Ureter (tissue), 1 donor: Measurements from ENCODE around the gene HMGXB4. TPM values are rescaled to one million over a fixed set of nuclear protein-coding genes. Genes with fewer than 3 reads are reported as not detected.
A peak's percentile ranks its signal among the peaks of the same experiment; 100 is the strongest.

Experiments
- DNase-seq: peaks from one replicate; pipeline ENCODE4 v3.0.0-alpha.2; 2020; ENCODE audit warnings: low spot score
- total RNA-seq: library from RNA; stranded (reverse); gene quantifications from one replicate; pipeline ENCODE4 v1.2.4, GENCODE V29; 2023
- donor health status: DM: yes; HTN: yes; CAD: no.

Gene HMGXB4
- total RNA-seq, 1 donor from 2014 or later: 21.9 TPM

DNA sequence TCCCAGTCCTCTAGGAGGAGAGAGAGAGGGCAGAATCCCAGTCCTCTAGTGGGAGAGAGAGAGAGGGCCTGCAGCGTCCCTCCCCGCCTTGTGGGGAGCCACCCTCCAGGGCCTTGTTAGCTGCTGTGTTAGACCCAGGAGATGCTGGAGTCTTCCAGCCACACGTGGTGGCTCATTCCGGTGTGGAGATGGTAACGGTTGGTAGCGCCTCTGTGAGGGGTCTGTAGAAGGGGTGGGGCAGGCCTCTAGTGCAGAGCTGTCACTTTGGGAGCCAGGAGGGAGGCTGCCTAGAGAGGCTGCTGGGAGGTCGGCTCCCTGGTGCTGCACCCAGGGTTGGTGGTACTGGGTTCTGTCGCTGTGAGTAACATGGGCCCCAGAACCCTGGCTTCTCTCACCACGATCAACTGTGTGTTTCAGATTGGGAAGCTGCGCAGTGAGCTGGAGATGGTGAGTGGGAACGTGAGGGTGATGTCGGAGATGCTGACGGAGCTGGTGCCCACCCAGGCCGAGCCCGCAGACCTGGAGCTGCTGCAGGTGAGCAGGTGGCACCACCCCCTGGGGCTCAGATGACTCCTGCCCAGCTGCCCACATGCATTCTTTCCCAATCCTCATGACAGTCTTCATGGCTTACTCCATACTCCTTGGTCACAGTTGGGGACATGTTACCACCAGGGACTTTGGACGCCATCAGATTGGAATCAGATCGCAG, 69.7 kb downstream of the HMGXB4 start:
- no peak for DNase-seq

- no peak for DNase-seq
These were observed 70.6 kb downstream of the HMGXB4 start for GRCh38 chr22:35327690-35328471.

GRCh38 chr22:35328472-35328885, 71.2 kb downstream of the HMGXB4 start:
- DNase-seq: no peak

GRCh38 chr22:35329114-35329847, 72.0 kb downstream of the HMGXB4 start:
- no peak for DNase-seq

DNA sequence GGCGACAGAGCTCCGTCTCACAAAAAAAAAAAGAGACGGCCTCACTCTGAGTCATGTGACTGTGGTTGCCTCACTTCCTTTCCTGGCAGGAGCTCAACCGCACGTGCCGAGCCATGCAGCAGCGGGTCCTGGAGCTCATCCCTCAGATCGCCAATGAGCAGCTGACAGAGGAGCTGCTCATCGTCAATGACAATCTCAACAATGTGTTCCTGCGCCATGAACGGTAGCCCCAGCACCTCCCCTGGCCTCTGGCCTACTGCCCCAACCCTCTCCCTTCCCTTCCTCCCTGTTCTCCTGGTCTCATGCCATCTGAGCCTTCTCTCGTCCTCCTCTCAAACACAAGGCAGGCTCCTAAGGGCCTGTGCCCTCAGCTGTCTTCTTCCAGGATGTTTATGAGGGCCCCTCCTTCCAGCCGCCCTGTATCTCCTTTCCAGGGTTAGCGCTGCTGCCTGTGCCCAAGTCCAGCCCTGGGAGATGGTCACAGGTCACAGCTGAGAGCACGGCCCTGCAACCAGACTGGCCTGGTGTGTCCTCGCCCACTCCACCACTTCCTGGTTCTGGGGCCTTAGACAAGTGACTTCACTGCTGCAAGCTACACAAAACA, 73.1 kb downstream of the HMGXB4 start:
- peak; percentile 73 for DNase-seq

DNA sequence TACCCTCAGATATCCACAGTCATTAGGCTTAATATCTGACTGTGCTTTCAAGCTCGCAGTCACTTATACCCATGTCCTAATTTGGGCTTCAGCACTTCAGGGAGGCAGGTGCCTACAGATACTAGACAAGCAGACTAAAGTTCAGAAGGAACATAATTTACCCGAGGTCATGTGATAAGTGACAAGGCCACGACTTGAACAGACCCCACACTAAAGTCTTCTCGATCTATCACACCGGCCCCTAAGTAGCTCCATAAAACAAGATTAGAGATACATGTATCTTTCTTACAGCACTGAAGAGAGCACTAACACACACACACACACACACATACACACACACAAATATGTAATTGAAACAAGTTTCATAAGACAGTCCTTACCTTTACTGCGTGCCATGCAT, 75.0 kb downstream of the HMGXB4 start:
- no peak for DNase-seq

- DNase-seq: no peak
These were observed 75.9 kb downstream of the HMGXB4 start for GRCh38 chr22:35333220-35333619.

DNA sequence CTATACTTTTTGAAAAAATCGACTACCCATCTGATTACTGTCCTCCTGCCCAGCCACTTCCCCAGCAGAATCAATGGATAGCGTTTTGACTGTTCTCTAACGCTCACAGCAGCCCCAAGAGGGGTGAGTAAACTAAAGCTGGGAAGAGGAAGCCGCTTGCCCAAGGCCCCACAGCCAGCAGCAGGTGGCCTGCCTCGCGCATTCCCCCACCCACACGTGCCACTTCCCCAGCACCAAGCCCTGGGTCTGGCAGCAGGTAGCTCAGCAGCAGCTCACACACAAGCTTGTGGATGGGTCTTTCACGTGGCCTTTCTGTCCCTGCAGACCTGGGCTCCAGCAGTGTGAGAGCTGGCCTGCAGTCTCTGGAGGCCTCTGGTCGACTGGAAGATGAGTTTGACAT, 76.7 kb downstream of the HMGXB4 start:
- DNase-seq: no peak

GRCh38 chr22:35335468-35335867, 78.2 kb downstream of the HMGXB4 start:
- no peak for DNase-seq

GRCh38 chr22:35335936-35336781, 78.9 kb downstream of the HMGXB4 start:
- DNase-seq: no peak

GRCh38 chr22:35337932-35338331, 80.6 kb downstream of the HMGXB4 start:
- DNase-seq: no peak

DNA sequence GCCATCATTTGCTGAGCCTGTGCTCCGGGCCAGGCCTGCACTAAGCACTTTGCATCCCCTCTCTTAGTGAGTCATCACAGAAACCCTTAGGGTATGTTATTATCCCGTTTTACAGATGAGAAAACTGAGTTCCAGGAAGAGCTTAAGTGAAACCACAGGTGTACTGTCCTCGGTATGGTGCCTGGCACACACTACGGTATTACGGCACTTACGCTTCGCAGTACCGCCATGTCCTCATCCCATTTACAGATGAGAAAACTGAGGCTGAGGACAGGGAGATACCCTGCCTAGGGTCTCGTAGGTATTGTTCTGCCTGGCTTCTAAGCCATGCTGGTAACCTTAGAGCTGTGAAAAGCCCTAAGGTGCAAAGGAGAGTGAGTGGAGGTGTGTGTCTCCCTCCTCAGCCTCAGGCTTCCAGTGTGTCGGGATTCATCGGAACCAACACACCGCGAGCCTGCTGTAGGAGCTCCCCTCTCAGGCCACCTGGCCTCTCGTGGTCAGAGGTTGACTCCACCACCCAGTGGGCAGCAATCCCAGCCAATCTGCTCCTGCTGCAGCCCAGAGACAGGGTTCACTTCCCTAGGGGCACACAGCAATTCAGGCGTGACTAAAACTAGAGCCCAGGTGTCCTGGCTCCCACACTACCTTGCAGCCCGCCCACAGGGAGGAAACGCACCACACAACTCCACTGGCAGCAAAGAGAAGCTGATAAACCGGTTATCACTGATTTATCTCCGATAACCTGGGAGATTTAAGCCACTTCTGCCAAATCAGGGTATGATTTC, 84.0 kb downstream of the HMGXB4 start:
- no peak for DNase-seq

DNA sequence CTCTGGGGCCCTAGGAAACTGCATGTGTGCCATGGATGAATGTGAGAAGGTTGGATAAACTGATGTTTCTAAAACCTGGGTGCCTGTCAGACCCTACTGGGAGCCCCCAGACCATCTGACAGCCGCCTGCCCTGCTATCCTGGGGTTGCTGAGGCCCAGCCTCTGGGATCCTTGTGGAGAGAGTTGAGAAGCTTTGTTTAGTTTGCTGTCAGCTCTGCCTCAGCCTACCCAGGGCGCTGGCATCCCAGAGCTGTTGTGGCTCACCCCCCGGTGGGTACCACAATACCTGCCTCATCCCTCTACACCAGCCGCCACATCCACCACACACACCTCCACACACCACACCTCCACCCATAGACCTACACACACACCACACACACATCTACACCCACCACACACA, 85.1 kb downstream of the HMGXB4 start:
- DNase-seq: no peak

DNA sequence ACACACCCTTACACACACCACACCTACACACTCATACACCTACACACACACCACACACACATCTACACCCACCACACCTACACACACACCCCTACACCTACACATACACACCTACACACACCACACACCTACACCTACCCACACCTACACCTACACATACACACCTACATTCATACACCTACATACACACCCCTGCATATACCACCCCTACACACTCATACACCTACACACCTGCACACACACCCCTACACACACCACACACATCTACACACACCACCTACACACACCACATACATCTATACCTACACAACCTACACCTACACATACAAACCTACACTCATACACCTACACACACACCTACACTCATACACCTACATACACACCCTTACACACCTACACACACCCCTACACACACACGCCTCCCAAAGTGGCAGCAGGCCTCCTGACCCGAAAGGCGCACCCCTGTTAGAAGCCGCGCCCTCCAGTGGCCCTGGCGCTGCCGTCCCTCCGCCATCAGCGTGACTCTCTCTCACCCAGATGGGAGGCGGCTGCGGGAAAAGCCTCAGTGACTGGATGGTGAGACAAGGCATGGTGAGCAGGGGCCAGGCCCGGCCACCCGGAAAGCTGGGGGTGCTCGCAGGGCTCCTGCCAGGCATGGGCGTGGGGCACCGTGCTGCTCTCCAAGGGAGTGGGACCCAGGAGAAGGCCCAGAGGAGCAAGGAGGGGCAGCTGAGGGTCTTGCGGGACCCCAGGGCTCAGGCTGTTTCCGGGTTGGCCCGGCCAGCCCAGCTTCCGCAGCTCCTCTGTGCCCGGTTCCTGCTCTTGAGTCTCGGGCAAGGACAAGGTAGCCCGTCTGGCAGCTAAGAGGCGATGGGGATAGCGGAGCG, 86.6 kb downstream of the HMGXB4 start:
- no peak for DNase-seq

GRCh38 chr22:35344956-35345690, 87.8 kb downstream of the HMGXB4 start:
- no peak for DNase-seq
